ENCODE data around the gene EDAR.

EDAR gene

DNA sequence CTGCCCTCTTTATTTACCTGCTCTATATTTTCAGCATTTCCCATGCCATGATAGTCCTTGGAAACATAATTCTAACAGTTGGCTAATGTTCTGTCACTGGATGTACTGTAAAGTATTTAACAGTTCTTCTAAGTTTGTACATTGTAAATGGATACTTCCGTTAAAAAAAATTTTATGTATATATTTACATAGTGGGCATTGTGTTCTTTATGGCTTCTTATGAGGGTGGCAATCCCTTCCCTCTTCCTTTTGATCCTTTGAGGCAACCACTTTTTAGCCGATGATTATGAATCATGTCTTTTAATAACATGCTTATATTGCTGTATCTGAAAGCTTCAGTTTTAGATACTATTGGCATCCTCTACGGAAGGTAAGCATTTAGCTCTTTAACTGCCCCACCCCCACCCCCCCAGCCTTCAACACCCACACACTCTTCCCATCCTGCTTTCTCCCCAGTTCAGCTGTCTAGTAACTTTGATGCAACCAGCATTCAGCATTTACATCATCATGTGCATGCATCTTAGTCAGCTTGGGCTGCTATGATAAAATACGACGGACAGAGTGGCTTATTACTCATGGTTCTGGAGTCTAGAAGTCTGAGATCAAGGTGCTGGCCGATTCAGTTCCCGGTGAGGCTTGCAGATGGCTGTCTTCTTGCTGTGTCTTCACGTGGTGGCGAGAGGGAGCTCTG lies 21.0 kb upstream of the EDAR start:
- no peak for TF ChIP-seq CTCF (IDR thresholded peaks at IDR 0.05; ENCODE audit: borderline replicate concordance, control extremely low read depth, extremely low read depth, insufficient read depth, missing control alignments)
- DNase-seq (ENCODE audit: low spot score): no peak
- in situ Hi-C loops (cut with MboI; ENCODE audit: low sequenced_read_pairs, unreplicated experiment): no loop called here

DNA sequence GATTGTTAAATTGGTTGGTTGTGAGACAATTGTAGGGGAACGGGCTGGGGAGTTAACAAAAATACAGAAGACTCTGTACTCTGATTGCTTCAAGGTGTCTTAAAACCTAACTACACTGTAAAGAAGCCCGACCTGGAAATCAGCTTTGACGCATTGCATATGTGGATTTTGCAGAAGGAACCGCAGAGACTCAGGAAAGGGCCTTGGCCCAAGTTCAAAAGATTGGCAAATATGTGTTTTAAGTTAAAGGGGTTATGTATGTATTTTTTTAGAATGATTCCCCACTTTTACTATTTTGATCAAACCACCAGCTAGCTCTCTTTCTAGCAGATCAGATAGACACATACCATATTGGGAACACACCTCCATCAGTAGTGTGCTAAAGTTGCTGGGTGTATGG lies 18.0 kb upstream of the EDAR start:
- no peak for DNase-seq (ENCODE audit: low spot score)
- no peak for TF ChIP-seq CTCF (IDR thresholded peaks at IDR 0.05; ENCODE audit: borderline replicate concordance, control extremely low read depth, extremely low read depth, insufficient read depth, missing control alignments)
- in situ Hi-C loops (cut with MboI; ENCODE audit: low sequenced_read_pairs, unreplicated experiment): no loop called here

- TF ChIP-seq CTCF (IDR thresholded peaks at IDR 0.05; ENCODE audit: borderline replicate concordance, control extremely low read depth, extremely low read depth, insufficient read depth, missing control alignments): no peak
- in situ Hi-C loops (cut with MboI; ENCODE audit: low sequenced_read_pairs, unreplicated experiment): no loop called here
- no peak for DNase-seq (ENCODE audit: low spot score)
These were observed 16.7 kb upstream of the EDAR start for GRCh38 chr2:109005686-109006204.

GRCh38 chr2:109001201-109001600 lies 12.2 kb upstream of the EDAR start:
- DNase-seq (ENCODE audit: low spot score): no peak
- no peak for TF ChIP-seq CTCF (IDR thresholded peaks at IDR 0.05; ENCODE audit: borderline replicate concordance, control extremely low read depth, extremely low read depth, insufficient read depth, missing control alignments)
- in situ Hi-C loops (cut with MboI; ENCODE audit: low sequenced_read_pairs, unreplicated experiment): no loop called here

DNA sequence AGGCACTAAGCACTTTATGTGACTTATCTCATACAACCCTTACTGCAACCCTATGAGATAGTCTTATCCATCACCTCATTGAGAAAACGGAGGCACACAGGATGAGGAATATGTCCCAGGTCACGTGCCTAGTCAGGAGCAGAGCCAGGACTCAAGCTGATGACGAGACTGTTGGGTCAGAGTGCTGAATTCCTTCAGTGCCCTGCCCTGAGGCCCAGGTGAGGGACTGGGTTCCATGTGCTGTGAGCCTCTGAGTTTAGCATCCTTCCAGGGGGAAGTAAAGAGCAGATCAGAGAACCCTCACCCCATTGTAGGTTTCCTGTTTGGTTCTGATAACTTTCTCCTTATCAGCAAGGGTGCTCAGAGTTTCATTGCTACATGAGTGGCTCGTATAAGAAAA lies 11.7 kb upstream of the EDAR start:
- no peak for DNase-seq (ENCODE audit: low spot score)
- no peak for TF ChIP-seq CTCF (IDR thresholded peaks at IDR 0.05; ENCODE audit: borderline replicate concordance, control extremely low read depth, extremely low read depth, insufficient read depth, missing control alignments)
- in situ Hi-C loops (cut with MboI; ENCODE audit: low sequenced_read_pairs, unreplicated experiment): no loop called here

GRCh38 chr2:108998911-108999310 lies 9.9 kb upstream of the EDAR start:
- in situ Hi-C loops (cut with MboI; ENCODE audit: low sequenced_read_pairs, unreplicated experiment): no loop called here
- TF ChIP-seq CTCF (IDR thresholded peaks at IDR 0.05; ENCODE audit: borderline replicate concordance, control extremely low read depth, extremely low read depth, insufficient read depth, missing control alignments): no peak
- DNase-seq (ENCODE audit: low spot score): no peak

Data from GM13976 (cell line).